ENCODE results near the gene CDK5RAP3.

DNA sequence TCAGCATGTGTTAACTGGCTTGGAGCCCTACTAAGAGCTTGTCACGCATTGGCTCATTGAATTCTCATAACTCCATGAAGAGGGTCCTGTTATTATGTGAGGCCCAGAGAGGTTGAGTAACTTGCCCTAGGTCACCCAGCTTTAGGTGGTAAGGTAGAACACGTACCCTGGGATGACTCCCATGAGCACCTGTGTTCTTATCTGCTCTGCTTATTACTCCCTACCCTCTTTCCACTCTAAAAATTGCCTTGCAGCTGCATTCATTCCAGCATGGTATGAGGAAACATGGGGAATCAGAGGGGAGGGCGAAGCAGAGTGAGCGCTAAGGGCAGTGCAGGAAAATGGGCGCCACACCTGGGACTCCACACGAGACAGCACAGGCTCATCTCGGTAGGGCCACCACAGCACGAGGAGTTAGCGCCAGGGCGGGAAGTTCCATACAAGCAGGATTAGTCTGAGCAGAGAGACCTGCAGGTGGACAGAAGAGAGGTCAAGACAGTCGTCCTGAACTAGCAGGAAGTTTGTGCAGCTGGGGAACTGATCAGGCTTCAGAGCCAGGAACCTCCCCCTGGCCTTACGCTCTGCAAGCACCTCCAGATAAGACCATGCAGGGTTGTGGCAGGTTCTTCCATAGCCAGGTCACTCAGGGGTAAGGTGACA is 56.5 kb downstream of the CDK5RAP3 start:
- TF ChIP-seq, protein P1, sequence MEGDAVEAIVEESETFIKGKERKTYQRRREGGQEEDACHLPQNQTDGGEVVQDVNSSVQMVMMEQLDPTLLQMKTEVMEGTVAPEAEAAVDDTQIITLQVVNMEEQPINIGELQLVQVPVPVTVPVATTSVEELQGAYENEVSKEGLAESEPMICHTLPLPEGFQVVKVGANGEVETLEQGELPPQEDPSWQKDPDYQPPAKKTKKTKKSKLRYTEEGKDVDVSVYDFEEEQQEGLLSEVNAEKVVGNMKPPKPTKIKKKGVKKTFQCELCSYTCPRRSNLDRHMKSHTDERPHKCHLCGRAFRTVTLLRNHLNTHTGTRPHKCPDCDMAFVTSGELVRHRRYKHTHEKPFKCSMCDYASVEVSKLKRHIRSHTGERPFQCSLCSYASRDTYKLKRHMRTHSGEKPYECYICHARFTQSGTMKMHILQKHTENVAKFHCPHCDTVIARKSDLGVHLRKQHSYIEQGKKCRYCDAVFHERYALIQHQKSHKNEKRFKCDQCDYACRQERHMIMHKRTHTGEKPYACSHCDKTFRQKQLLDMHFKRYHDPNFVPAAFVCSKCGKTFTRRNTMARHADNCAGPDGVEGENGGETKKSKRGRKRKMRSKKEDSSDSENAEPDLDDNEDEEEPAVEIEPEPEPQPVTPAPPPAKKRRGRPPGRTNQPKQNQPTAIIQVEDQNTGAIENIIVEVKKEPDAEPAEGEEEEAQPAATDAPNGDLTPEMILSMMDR (IDR thresholded peaks at IDR 0.05; ENCODE audit: insufficient read depth, low read depth, low read length): no peak
- no peak for TF ChIP-seq EZH2 (IDR thresholded peaks at IDR 0.05; ENCODE audit: insufficient read depth, low read length)
